ENCODE results near the gene PAQR7.
"Not testable (repeated sequence)": the region's sequence is repeated elsewhere in the genome, so short reads cannot be mapped to it uniquely, and the experiment has no call there.

PAQR7 gene

DNA sequence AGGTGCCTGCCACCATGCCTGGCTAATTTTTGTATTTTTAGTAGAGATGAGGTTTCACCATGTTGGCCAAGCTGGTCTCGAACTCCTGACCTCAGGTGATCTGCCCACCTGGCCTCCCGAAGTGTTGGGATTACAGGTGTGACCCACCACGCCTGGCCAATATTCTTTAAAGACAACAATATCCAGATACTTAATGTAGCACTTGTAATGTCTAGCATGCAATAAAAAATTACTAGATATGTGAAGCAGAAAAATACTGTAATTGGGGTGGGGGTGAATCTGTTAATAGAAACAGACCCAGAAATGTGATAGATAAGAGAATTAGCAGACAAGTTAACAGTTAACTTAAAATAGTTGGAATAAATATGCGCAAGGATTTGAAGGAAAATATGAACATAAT, 35.7 kb downstream of the PAQR7 start:
- not testable (repeated sequence) for DNase-seq

DNA sequence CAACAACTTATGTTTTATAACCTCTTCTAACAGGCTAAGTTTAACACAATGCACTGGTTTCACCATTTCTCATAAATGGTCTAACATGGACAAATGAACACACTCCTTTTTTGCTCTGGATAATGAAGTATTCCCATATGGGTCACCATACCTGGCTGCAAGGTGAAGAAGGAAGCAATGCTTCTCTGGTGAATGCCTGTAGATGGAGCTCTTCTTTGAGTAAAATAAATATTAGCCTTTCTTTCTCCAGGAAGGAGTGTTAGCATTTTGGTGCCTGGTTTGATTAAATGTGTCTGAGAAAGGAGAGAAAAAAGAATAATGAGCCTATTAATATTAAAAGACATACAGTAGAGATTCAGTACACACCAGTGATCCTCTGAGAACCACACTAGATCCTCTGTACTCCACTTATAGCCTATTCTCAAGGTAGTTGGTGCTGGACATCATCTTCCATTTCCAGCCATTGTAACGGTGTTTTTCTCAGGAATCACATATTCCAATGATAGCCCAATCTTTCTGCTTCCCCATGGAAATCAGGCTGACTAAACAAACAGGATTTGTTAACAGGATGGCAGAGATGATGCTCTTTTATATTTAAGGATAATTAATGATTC, 38.1 kb downstream of the PAQR7 start:
- DNase-seq = peak; percentile 17

DNA sequence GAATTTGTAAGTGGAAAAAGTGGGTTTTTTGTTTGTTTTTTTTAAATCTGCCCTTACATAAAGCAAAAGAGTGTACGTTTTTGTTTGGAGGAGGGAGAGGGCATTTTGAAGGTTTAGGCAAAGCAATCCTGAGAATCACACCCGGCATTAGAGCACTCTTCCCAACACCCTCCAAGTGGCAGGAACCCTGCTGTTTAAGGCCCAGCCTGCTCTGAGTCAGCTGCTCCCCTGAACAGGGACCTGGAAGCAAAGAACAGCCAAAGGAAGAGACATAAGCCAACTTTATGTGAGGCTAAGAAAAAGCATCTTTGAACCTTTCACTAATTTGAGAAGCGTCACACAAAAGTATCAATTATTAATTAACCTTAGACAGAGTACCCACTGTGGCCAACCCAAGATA, 38.8 kb downstream of the PAQR7 start:
- no peak for DNase-seq

DNA sequence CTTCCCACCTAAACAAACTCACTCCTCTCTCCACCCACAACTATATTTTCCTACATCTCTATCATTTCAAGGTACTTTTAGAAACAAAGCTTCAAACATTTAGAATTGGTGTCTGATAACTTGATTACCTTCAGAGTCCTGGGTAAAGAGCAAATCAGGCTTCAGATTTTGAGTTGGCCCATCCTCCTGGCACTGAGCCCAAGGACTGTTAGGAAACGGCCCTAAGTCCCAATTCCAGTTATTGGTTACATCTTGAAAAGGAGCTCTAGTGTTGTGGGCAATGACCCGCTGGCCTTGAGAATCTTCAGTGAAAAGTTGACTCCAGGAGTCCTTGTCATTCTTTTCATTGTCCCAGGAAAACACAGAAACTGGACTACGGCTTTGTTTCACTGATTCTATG, 40.6 kb downstream of the PAQR7 start:
- DNase-seq = no peak

DNA sequence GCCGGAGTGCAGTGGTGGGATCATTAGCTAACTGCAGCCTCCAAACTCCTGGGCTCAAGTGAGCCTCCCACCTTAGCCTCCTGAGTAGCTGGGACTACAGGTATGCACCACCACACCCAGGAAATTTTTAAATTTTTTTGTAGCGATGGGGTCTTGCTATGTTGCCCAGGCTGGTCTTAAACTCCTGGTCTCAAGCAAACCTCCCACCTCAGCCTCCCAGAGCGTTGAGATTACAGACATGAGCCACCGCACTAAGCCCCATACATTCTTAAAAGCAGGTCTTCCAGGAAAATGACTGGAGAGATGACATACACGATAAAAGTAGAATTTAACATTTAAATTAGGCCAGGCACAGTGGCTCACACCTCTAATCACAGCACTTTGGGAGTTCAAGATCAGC, 42.4 kb downstream of the PAQR7 start:
- DNase-seq = no peak

DNA sequence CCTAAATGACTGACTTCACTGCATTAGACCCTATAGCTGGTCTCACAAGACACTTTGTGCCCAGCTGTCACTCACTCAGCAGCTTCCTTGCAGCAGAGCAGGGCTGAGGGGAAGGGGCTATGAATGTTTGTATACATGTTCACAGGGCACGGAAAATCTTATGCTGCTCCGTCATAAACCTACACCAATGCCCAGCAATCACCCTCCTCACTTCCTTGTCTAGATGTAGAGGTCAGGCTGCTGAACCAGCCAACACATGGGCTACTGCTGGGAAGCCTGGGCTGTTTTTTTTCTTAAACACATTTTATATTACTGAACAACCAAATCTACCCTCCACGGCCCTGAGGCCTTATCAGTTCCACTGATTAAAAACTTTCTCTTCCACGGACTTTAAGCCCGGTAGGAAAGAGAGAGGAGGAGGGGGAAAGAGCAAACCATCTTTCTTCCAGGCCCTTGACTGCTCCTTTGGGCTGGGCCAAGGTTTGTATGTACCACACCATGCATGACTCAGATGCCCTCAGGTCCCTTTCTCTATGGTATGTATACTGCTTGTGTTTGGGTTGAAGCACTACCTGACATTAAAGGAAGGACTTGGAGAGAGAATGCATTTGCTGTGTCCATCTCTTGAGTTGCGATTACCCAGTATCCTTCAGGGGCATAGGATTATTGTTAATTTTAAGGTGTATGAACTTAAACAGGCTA, 43.0 kb downstream of the PAQR7 start:
- DNase-seq = no peak

DNA sequence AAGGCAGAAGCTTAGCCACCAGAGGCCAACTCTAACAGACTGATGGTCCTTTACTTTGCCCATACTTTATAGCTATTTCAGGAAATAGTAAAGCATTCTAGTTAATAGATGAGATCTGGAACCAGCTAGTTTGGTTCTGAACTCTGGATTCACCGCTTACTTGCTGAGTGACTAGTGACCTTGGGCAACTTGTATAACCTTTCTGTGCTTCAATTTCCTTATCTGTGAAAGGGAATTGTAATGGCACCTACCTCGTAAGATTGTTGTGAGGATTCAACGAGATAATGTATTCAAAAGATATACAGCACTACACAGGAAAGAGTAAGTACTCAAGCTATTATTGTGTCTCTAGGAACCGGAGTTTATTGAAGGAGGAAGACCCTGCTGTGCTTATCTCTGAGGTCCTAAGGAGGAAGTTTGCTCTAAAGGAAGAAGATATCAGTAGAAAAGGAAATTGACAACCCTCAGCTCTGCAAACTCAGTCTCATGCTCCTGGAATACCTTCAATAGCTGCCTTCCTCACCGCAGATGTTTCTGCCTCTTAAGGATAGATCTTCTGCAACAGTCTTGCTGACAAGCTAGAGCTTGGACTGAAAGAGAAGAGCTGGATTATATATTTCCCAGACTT, 43.8 kb downstream of the PAQR7 start:
- no peak for DNase-seq

DNA sequence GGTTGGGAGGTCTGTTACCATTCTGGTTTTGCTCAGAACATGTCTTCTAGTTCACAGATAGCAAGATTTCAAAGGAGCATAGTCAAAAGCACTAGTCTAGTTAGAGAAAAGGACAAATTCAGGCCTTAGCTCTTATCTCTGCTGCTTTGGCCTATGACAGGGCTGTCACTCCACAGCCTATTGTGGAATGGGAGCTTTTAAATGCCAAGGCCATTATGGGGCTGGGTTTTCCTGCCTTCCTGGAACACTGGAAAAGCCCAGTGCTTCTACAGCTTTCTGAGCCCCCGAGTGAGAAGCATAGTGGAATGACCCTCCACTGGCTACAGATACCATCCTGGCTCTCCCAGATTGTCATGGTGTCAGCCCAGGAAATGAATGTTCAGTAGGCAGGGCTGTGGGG, 46.5 kb downstream of the PAQR7 start:
- DNase-seq = no peak

DNA sequence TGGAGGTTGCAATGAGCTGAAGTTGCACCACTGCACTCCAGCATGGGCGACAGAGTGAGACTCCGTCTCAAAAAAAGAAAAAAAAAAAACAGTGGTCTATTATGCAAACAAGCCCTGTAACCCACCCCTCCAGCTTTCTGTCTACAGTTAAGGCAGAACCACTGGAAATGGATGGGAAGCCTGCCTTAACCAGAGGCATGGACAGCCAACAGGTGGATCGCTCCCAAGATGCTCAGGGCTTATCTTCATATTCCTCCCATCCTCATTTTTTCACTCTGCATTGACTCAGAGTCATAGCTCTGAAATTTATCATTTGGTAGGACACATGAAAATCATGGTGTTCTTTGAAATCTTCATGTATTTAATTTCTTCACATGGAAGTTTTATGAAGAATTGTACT, 47.0 kb downstream of the PAQR7 start:
- no peak for DNase-seq

DNA sequence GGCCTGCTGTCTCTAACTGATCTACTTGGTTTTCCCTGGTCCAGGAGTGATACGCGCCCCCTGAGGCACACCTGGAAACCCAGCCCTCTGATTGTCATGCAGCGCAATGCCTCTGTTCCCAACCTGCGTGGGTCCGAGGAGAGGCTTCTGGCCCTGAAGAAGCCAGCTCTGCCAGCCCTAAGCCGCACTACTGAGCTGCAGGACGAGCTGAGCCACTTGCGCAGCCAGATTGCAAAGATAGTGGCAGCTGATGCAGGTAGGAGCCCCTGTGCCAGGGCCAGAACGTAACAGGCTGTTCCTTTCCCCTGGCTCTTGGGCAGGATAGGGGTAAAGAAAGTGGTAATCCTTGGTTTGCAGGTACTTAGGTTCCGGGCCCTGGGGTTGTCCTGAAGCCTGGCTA, 48.9 kb downstream of the PAQR7 start:
- no peak for DNase-seq

DNA sequence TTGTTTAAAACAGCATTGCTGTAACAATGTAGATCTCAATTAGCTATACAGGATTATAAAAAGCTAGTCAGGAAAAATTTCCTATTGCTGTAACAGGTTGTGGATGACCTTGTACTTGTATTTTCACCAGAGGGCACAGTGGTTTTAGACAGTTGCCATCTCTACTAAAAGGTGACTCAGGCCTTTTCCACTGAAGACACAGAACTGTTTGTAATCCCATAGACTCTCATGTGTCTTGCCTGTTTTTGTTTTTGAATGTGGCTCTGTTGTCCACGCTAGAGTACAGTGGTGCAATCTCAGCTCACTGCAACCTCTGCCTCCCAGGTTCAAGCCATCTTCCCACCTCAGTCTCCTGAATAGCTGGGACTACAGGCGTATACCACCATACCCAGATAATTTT, 49.9 kb downstream of the PAQR7 start:
- no peak for DNase-seq

DNA sequence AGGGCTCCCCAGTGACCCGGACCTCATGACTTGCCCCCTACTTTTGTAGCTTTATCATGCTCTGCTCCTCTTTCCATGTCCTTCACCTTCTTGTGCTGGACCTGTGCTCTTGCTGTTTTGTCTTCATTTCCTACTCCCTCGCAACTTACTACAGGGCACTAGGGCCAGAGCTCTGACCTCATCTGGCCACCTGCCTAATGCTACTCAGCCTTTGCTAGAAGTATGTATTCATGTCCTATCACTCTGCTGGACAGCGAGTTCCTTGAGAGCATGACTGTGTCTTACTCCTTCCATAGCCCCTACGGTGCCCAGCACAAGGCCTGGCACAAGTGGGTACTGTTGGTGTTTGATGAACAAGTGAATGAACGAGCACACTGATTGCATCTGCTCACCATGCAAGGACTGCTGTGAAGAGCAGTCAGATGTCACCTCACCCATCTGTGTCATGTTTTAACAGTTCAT, 53.8 kb downstream of the PAQR7 start:
- DNase-seq = no peak

DNA sequence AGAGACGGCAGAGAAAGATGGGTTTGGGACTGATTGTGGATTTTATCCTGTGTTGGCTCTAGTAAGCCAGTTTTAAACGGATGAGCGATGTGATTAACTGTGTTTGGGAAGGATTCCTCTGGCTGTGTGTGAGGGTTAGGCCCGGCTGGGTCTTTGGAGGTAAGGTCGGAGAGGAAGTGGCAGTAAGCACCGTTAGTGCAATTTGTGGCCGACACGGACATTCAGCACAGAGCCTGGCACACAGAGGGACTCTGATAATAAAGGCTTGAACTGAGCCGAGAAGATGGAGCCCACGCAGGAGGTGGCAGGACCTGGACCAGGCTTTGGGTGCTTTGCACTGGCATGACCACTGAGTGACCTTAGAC, 54.4 kb downstream of the PAQR7 start:
- no peak for DNase-seq

DNA sequence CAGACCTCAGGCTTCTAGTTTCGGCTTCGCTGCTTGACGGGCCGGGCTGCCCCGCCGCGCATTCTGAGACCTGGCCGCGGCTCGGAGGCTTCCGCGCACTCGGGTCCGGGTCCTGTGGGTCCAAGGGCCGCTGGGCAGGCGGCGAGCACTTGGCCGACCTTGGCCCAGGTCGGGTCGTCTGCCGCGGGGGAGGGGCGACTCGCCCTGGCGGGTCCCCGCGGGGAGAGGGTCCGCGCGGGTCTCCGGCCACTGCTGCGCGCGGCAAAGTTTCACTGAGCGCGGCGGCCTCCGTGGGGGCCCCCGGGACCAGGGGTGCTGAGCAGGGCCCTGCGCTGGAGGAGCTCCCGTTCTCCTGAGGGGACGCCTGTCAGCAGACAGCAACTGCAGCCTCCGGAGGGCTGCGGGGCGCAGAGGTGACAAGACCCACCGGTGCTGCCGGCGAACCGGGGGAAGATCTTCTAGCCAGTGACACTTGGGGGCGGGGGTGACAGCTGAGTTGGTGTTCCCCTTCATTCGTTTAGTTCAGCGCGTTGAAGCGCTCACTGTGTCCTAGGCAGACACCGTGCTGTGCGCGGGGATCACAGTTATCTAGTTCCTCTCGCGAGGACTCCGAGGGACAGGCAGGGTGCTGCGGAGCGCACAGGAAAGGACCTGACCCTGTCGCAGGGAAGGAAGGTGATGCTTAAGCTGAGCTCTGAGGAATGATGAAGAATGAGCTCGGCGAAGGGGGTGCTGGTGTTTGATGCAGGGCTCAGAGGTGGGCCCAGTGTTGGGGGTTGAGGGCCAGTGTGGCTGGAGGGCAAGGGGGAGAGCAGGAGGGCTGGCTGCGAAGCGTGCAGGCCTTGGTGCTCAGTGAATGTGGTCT, 55.0 kb downstream of the PAQR7 start:
- peak; percentile 68 for DNase-seq

DNA sequence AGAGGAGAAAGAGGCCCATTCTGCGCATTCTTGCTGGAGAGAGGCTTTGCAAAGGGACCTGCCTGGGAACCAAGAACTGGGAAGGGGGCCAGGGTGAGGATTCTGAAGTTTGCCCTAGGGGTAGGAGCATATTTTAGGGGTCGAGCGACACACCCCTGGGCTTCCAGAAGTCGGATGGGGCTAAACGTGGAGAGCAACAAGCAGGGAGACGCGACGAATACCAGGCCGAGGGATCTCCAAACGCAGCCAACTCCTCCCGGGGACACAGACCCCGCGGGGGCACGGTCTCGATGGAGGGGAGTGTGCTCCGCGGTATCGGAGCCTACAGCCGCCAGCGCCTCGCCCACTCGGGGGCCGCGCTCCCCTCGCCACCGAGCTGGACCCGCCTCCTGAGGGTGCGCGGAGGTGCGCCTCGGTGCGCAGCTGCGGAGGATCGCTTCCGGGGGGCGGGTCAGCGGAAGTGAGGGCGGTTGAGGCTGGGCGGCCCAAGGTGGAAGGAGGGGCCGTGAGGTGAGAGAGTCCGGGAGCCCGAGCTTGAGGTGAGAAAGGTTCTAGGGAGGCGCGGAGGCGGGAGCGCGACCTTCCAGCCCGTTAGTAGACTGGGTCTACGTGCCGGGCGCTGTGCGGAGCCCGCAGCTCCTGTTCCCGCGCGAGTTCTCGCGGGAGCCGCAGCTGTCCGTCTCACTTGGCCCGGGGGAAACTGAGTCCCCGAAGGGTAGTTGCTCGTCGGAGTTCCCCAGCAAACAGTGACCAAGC, 55.8 kb downstream of the PAQR7 start, which contains the start of gene MTFR1L:
TSS of gene MTFR1L (plus strand) at position 464 of the 756 bp plus-strand sequence. CDS start 3,151 bp downstream, outside the sequence.
- DNase-seq = peak; percentile 82

DNA sequence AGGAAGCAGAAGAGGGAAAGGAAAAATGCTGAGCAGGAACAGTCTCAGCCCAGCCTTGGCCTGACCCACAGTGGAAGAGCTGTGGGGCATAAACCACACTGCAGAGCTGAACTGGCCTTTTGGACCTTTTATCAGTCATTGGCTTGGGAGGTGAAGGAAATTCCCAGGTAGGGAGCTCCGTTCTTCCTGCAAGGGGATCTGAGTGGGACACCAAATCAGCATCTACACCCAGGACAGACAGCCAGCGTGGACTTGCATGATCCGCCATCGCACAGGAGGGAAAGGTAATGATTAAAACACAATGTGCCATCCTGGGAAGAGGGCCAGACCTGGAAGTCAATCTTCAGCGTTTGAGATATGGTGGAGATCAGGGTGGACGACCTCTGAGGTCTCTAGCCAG, 56.9 kb downstream of the PAQR7 start:
- DNase-seq = no peak

DNA sequence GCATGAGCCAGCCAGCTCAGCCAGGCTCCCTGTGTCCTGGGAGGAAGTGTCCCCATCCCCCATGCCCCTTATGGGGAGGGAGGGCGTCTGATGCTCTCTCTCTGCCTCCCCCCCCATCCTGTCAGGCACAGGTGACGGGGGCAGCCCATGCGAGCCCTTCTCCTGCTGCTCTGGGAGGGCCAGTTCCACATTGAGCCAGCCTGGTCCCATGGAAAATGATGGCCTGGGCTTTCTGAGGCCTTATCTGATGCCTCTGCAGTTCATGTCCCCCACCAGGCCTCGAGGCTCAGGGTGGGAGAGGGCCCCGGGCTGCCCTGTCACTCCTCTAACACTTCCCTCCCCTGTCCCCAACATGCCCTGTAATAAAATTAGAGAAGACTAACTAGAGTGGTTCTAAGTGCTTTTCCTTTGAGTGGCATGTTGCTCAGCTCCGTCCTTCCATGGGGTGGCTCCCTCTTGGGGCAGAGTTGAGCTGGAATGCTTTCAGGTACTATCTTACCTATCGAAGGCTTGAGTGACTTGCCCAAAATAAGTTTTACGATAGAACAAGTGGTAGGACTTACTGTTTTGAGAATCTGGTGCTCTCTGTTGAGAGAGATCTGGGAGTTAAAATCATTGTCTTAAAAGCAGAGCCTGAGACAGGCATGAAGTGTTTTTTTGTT, 57.5 kb downstream of the PAQR7 start:
- DNase-seq = no peak

DNA sequence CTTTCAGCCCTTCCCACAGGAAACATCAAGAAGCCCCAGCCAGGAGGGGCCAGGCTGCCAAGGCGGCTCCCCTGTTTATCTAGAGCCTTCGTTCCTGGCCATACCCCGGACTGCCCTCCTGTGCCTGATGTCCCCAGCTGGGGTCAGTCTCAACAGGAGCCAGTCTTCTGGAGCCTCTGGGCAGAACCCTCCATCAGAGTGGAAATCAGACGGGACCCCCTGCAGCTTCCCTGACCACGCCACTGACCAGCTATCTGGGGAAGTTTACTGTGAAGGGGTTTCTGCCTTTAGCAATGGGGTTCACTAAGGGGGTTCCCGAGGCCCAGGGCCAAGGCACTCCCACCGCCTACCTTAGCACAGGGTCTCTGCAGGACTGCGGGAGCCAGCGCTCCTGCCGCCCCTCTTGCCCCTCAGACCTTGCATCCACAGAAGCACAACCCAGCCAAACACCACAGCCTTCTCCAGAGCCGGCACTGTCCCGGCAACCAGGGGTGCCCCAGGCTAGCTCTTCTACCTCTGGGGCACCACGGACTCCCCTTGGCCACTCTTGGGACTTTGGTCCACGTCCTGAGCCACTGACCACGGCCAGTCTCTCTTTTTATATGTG, 59.3 kb downstream of the PAQR7 start:
- DNase-seq = no peak

DNA sequence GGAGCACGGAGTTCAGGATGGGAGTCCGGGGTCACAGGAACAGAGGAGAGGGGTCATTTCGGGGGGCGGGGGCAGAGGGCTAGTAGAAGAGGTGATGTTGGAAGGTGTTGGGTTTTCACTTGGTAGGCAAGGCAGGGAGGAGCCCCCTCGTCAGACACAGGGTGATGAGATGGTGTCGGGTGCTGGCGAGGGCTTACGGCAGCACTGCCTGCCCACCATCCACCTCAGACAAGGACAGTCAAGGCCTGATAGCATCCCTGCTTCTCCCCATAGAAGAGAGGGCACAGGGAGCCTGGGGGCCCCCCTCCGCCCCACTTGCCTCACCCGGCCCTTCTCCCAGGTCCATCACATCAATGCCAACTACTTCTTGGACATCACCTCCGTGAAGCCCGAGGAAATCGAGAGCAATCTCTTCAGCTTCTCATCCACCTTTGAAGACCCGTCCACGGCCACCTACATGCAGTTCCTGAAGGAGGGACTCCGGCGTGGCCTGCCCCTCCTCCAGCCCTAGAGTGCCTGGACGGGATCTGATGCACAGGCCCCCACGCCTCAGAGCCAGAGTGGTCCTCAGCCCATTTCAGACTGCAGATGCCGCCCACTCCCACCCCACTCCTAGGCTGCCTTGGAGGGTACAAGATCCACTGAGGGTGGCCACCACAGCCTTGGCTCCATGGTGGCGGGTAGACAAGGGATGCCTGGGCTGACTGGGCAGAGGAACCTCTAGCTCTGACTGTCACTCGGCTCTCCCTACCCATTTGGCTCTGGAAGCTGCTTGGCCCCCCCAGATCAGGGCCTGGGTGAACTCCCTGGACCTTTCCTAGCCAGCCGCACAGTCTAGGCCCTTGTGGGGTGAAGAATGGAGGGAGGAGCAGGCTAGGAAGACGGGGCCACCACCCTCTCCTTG, 60.0 kb downstream of the PAQR7 start:
- no peak for DNase-seq

DNA sequence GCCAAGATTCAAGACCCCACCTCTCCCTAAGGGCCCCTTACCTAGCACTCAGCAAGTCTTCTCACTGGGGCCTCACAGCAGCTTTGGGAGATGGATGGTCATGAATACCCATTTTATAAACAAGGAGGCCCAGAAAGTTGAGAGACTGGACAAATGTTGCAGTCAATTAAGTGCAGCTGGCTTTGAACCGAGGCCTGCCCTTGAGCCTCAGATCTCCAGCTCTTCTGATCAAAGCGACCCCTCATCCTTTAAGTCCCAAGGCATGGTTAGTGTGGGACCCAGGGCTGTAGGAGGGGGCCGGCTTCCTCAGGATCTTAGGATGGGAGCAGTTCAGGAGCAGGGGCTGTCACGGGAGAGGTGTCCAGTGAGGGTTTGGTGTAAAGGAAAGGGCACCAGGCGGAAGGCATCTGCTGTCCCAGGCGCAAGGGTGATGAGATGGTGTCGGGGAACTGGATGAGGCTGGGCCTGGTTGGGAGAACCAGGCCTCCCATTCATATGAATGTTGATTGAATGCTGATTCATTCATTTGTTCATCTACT, 60.9 kb downstream of the PAQR7 start:
- no peak for DNase-seq

Data from NCI-H146 (cell line).